NT2/D1 (cell line): Measurements from ENCODE around the gene SGCD.

Experiments
- DNase-seq: peaks from one replicate; pipeline ENCODE4 v3.0.0-alpha.2; 2011; ENCODE audit warnings: low read depth, low spot score
- H3K27me3 ChIP-seq: 2 replicates; pipeline ENCODE4 v1.6.0; 2011; ENCODE audit warnings: mild to moderate bottlenecking; ENCODE audit not compliant: insufficient read length, insufficient read depth
- H3K36me3 ChIP-seq: 2 replicates; pipeline ENCODE4 v1.6.1; 2011; ENCODE audit warnings: mild to moderate bottlenecking, low read length, mixed read lengths; ENCODE audit not compliant: insufficient read depth, insufficient read length
- H3K4me1 ChIP-seq: 2 replicates; pipeline ENCODE4 v1.5.1; 2011; ENCODE audit not compliant: insufficient read depth, insufficient read length
- H3K4me3 ChIP-seq: 2 replicates; pipeline ENCODE4 v1.5.1; 2011; ENCODE audit warnings: low read depth; ENCODE audit not compliant: insufficient read length
- H3K9ac ChIP-seq: 2 replicates; pipeline ENCODE4 v1.6.0; 2011; ENCODE audit warnings: low read depth; ENCODE audit not compliant: insufficient read length
- H3K9me3 ChIP-seq: 2 replicates; pipeline ENCODE4 v1.5.1; 2011; ENCODE audit warnings: mild to moderate bottlenecking, low read length; ENCODE audit not compliant: insufficient read depth
- SUZ12 ChIP-seq: IDR thresholded peaks from 2 replicates; pipeline ENCODE4 v1.6.1; 2011; ENCODE audit not compliant: insufficient read length, insufficient read depth; ENCODE audit errors: extremely low read depth
- YY1 ChIP-seq: IDR thresholded peaks from 2 replicates; pipeline ENCODE4 v1.6.1; 2011; ENCODE audit not compliant: insufficient read length, insufficient read depth
- ZNF274 ChIP-seq: IDR thresholded peaks from 2 replicates; pipeline ENCODE4 v1.6.1; 2011; ENCODE audit warnings: mild to moderate bottlenecking, low read depth, low read length

SGCD gene

GRCh38 chr5:156475182-156476157 is 148.5 kb downstream of the SGCD start:
- H3K36me3 ChIP-seq, result no peaks in the 10 kb centered on the region
- H3K4me1 ChIP-seq, result no peaks in the 10 kb centered on the region
- H3K9me3 ChIP-seq, result no peaks in the 10 kb centered on the region
- peak; percentile 55 for DNase-seq
- no peaks in the 10 kb centered on the region for H3K27me3 ChIP-seq
- H3K9ac ChIP-seq, result no peak overlapping the region
- no peak overlapping the region for H3K4me3 ChIP-seq
- no peak for TF ChIP-seq SUZ12
- TF ChIP-seq ZNF274, result no peak

- H3K4me3 ChIP-seq, result no peak overlapping the region
- no peaks in the 10 kb centered on the region for H3K9me3 ChIP-seq
- H3K36me3 ChIP-seq, result no peaks in the 10 kb centered on the region
- no peak for DNase-seq
- no peak overlapping the region for H3K9ac ChIP-seq
- TF ChIP-seq YY1 (no peak), ZNF274 (no peak), SUZ12 (no peak)
- no peaks in the 10 kb centered on the region for H3K4me1 ChIP-seq
- H3K27me3 ChIP-seq, result no peaks in the 10 kb centered on the region
Measured at GRCh38 chr5:156476158-156476551, 149.2 kb downstream of the SGCD start.

DNA sequence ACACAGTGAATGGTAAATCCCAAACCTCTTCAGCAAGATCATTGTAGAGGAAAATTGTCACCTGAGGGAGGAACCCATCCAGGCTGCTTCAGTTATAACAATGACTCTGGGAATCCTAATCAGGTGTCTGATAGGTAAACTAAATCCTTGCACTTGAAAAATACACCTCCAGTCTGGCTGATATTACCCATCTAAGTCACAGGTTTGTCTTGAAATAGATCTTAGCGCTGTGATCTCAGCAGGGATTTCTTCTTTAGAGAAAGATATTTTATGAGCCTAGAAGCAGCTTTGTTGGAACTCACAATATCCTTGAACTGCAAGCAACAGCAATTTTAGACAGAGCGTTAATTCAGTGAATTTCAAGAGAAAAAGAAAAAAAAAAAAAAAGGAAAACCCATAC is 149.7 kb downstream of the SGCD start:
- TF ChIP-seq SUZ12 (no peak), YY1 (no peak), ZNF274 (no peak)
- Histone ChIP-seq H3K9me3 (no peaks in the 10 kb centered on the region), H3K36me3 (no peaks in the 10 kb centered on the region), H3K4me1 (no peaks in the 10 kb centered on the region), H3K9ac (no peak overlapping the region), H3K27me3 (no peaks in the 10 kb centered on the region), H3K4me3 (no peak overlapping the region)
- no peak for DNase-seq

- no peak overlapping the region for H3K9ac ChIP-seq
- TF ChIP-seq YY1 (no peak), SUZ12 (no peak), ZNF274 (no peak)
- no peak for DNase-seq
- no peaks in the 10 kb centered on the region for H3K4me1 ChIP-seq
- no peak overlapping the region for H3K4me3 ChIP-seq
- H3K9me3 ChIP-seq, result no peaks in the 10 kb centered on the region
- H3K27me3 ChIP-seq, result no peaks in the 10 kb centered on the region
- no peaks in the 10 kb centered on the region for H3K36me3 ChIP-seq
Measured at GRCh38 chr5:156477196-156477595, 150.2 kb downstream of the SGCD start.

DNA sequence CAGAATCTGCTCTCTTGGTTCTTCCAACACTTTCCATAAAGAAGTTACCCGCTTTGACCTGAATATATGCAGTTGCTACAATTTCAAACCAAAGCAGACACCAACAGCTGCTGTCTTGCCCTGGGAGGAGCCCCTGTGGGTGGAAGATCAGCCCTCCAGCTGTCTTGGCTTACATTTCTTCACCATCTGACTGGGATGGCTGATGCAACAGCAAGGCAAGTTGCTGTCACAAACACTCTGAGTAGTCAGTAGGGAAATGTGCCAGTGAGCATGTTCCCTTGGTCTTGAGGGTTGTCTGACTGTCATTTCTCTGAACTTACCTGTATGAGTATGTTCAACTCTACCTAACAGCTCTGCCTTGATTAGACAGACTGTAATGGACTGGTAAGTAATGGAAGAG is 152.9 kb downstream of the SGCD start:
- no peaks in the 10 kb centered on the region for H3K4me1 ChIP-seq
- DNase-seq, result no peak
- H3K9me3 ChIP-seq, result no peaks in the 10 kb centered on the region
- TF ChIP-seq YY1 (no peak), ZNF274 (no peak), SUZ12 (no peak)
- H3K9ac ChIP-seq, result no peak overlapping the region
- no peaks in the 10 kb centered on the region for H3K27me3 ChIP-seq
- no peak overlapping the region for H3K4me3 ChIP-seq
- no peaks in the 10 kb centered on the region for H3K36me3 ChIP-seq

GRCh38 chr5:156481741-156482140 is 154.8 kb downstream of the SGCD start:
- no peak for DNase-seq
- Histone ChIP-seq H3K9me3 (no peaks in the 10 kb centered on the region), H3K9ac (no peak overlapping the region), H3K4me3 (no peak overlapping the region), H3K27me3 (no peaks in the 10 kb centered on the region), H3K36me3 (no peaks in the 10 kb centered on the region), H3K4me1 (no peaks in the 10 kb centered on the region)
- TF ChIP-seq ZNF274 (no peak), SUZ12 (no peak)

GRCh38 chr5:156482818-156483217 is 155.9 kb downstream of the SGCD start:
- Histone ChIP-seq H3K9ac (no peak overlapping the region), H3K36me3 (no peaks in the 10 kb centered on the region), H3K27me3 (no peaks in the 10 kb centered on the region), H3K9me3 (no peaks in the 10 kb centered on the region), H3K4me1 (no peaks in the 10 kb centered on the region), H3K4me3 (no peak overlapping the region)
- DNase-seq, result no peak
- TF ChIP-seq SUZ12, result no peak
- no peak for TF ChIP-seq YY1
- TF ChIP-seq ZNF274, result no peak
